ENCODE results near the gene GRK5. TPM values are rescaled to one million over a fixed set of nuclear protein-coding genes. Genes with fewer than 3 reads are reported as not detected.

GRK5 gene
- total and polyA plus RNA-seq, 9 of the 15 experiments (the other 6 are each of a cell fraction or from before 2014, with no cell fraction given) = 0.46 to 0.83 (median 0.67) TPM; not detected in 2

- peaks cover 2 to 16% of the 10 kb centered on the region in 2 experiments; a peak in 3 of 5 replicates for H3K27me3 ChIP-seq (ENCODE audit: control insufficient read depth in 2 of 2, insufficient read depth in 2 of 2, low read length in 2 of 2)
- DNase-seq (ENCODE audit: extremely low read depth in 1 of 4, low spot score in 3 of 4) (no peak), FAIRE-seq (no peak), ATAC-seq (no peak)
- no peaks in the 10 kb centered on the region for H3K9me3 ChIP-seq (replicated peaks; ENCODE audit: control insufficient read depth, insufficient read depth, low read depth, low read length)
- in situ Hi-C loops (cut with MboI) = no loop called here
- ChIA-PET CTCF (ENCODE audit: low intra/inter-chr PET ratio) (no interaction called here), POLR2A (no interaction called here)
- H3K4me2 ChIP-seq (ENCODE audit: insufficient read depth, low read length) = no peak overlapping the region
- 19% methylated on average over 3 of the region's 4 CpGs for WGBS (ENCODE audit: insufficient coverage, low coverage, missing lambda C conversion rate)
- no peaks in the 10 kb centered on the region for H4K20me1 ChIP-seq (replicated peaks; ENCODE audit: control insufficient read depth, insufficient read depth, low read length)
- no peak overlapping the region for H3K27ac ChIP-seq (ENCODE audit: extremely low read depth, low read depth, low read length)
- no peaks in the 10 kb centered on the region for H3K36me3 ChIP-seq (ENCODE audit: control insufficient read depth, insufficient read depth, low read length)
- BruUV-seq (replicated peaks) = no TSS peak
- no peak overlapping the region for H2AFZ ChIP-seq (ENCODE audit: low read depth, low read length)
- H3K79me2 ChIP-seq (ENCODE audit: control insufficient read depth, insufficient read depth, low read length) = no peaks in the 10 kb centered on the region
- H3K9me1 ChIP-seq (ENCODE audit: control insufficient read depth, insufficient read depth, low read length) = no peaks in the 10 kb centered on the region
- no peak overlapping the region for H3K4me3 ChIP-seq
- intact Hi-C loops (cut with micrococcal nuclease) = no loop called here
- peaks cover 0 to 3% of the 10 kb centered on the region in 2 experiments; a peak in 3 of 5 replicates for H3K4me1 ChIP-seq (replicated peaks in 1 of 2; ENCODE audit: control insufficient read depth in 2 of 2, insufficient read depth in 2 of 2, low read length in 2 of 2)
- no peak overlapping the region for H3K9ac ChIP-seq (ENCODE audit: insufficient read depth in 1 of 2, low read depth in 2 of 2, low read length in 2 of 2)
- no peak for TF ChIP-seq TFE3 (CRISPR knock-in tag; IDR thresholded peaks at IDR 0.05)
- TF ChIP-seq JUND (IDR thresholded peaks at IDR 0.05; ENCODE audit: borderline replicate concordance, low read depth, low read length) = no peak
- TF ChIP-seq JUND (tag; IDR thresholded peaks at IDR 0.05; ENCODE audit: borderline replicate concordance, low read depth, low read length) = no peak
- no peak for TF ChIP-seq MCM5 (IDR thresholded peaks at IDR 0.05; ENCODE audit: low read depth)
- no peak for TF ChIP-seq ARID2 (IDR thresholded peaks at IDR 0.05)
- TF ChIP-seq ZNF764 (CRISPR knock-in tag; IDR thresholded peaks at IDR 0.05; ENCODE audit: low read depth) = no peak
- TF ChIP-seq ZNF830 (CRISPR knock-in tag; IDR thresholded peaks at IDR 0.05) = no peak
- TF ChIP-seq KDM2B (CRISPR knock-in tag; IDR thresholded peaks at IDR 0.05) = no peak
- no peak for TF ChIP-seq KDM4B (IDR thresholded peaks at IDR 0.05; ENCODE audit: borderline replicate concordance in 2 of 2, low read depth in 1 of 2)
- no peak for TF ChIP-seq CAMTA2 (CRISPR knock-in tag; conservative IDR thresholded peaks at IDR 0.05)
- TF ChIP-seq HNRNPUL1 (IDR thresholded peaks at IDR 0.05; ENCODE audit: low read length) = no peak
- TF ChIP-seq HMGN3 (IDR thresholded peaks at IDR 0.05; ENCODE audit: borderline replicate concordance, extremely low read depth, insufficient read length, low read depth, low read length) = no peak
- no peak for TF ChIP-seq MEF2D (tag; conservative IDR thresholded peaks at IDR 0.05; ENCODE audit: low read depth)
- no peak for TF ChIP-seq POLR2H (tag; IDR thresholded peaks at IDR 0.05; ENCODE audit: low read depth)
- no peak for TF ChIP-seq ESRRB (CRISPR knock-in tag; IDR thresholded peaks at IDR 0.05; ENCODE audit: borderline replicate concordance)
- TF ChIP-seq AFF1 (IDR thresholded peaks at IDR 0.05; ENCODE audit: low read depth in 1 of 2, partially characterized antibody in 2 of 2) = no peak
- TF ChIP-seq MEIS2 (IDR thresholded peaks at IDR 0.05; ENCODE audit: partially characterized antibody) = no peak
- TF ChIP-seq FOXA3 (CRISPR knock-in tag; conservative IDR thresholded peaks at IDR 0.05 in 1 of 2, IDR thresholded peaks at IDR 0.05 in 1 of 2) = no peak
- TF ChIP-seq CHD4 (IDR thresholded peaks at IDR 0.05; ENCODE audit: insufficient read depth, insufficient replicate concordance, low read depth, low read length, poor library complexity, severe bottlenecking) = no peak
Measured at GRCh38 chr10:119337223-119337622, 129.9 kb downstream of the GRK5 start.

Measured in K562 (cell line).